ENCODE data around the gene TTN.

- TF ChIP-seq CTCF (IDR thresholded peaks at IDR 0.05) (no peak), POLR2AphosphoS5 (IDR thresholded peaks at IDR 0.05) (no peak)
These were observed 126.1 kb downstream of the TTN start for GRCh38 chr2:178681081-178681480.

All from breast epithelium (tissue), 3 donors.